Measurements from ENCODE around the gene LBHD2.
A peak's percentile ranks its signal among the peaks of the same experiment; 100 is the strongest.
"Not testable (repeated sequence)": the region's sequence is repeated elsewhere in the genome, so short reads cannot be mapped to it uniquely, and the experiment has no call there.

Gene LBHD2

GRCh38 chr14:103084021-103084919 is at the start of gene LBHD2:
LBHD2 (plus strand) TSS chr14:103084210; CDS start chr14:103086013, 1,803 bp downstream.
- H3K27me3 ChIP-seq (ENCODE audit: insufficient read depth, poor library complexity, severe bottlenecking) = peaks cover 11% of the 10 kb centered on the region
- H3K9me3 ChIP-seq (ENCODE audit: severe bottlenecking) = no peaks in the 10 kb centered on the region
- no peak for TF ChIP-seq CTCF (IDR thresholded peaks at IDR 0.05; ENCODE audit: poor library complexity, severe bottlenecking)
- ATAC-seq (ENCODE audit: low read depth) (no peak), DNase-seq (ENCODE audit: low spot score) (no peak)
- H3K4me3 ChIP-seq (ENCODE audit: severe bottlenecking) = no peak within 1 kb of the TSS
- no peaks in the 10 kb centered on the region for H3K36me3 ChIP-seq (ENCODE audit: low read depth)
- H3K4me1 ChIP-seq (ENCODE audit: insufficient read depth, poor library complexity, severe bottlenecking) = no peaks in the 10 kb centered on the region
- no peak within 1 kb of the TSS for H3K27ac ChIP-seq (ENCODE audit: poor library complexity, severe bottlenecking)

GRCh38 chr14:103041464-103041863 is 42.5 kb upstream of the LBHD2 start:
- no peak for ATAC-seq (ENCODE audit: low read depth)
- no peak overlapping the region for H3K27ac ChIP-seq (ENCODE audit: poor library complexity, severe bottlenecking)
- no peaks in the 10 kb centered on the region for H3K4me1 ChIP-seq (ENCODE audit: insufficient read depth, poor library complexity, severe bottlenecking)
- DNase-seq (ENCODE audit: low spot score) = peak; percentile 67
- no peaks in the 10 kb centered on the region for H3K27me3 ChIP-seq (ENCODE audit: insufficient read depth, poor library complexity, severe bottlenecking)
- H3K36me3 ChIP-seq (ENCODE audit: low read depth) = peaks cover 34% of the 10 kb centered on the region
- H3K4me3 ChIP-seq (ENCODE audit: severe bottlenecking) = no peak overlapping the region
- TF ChIP-seq CTCF (IDR thresholded peaks at IDR 0.05; ENCODE audit: poor library complexity, severe bottlenecking) = no peak
- H3K9me3 ChIP-seq (ENCODE audit: severe bottlenecking) = no peaks in the 10 kb centered on the region

- ATAC-seq (ENCODE audit: low read depth) = no peak
- Histone ChIP-seq H3K27me3 (ENCODE audit: insufficient read depth, poor library complexity, severe bottlenecking) (no peaks in the 10 kb centered on the region), H3K4me1 (ENCODE audit: insufficient read depth, poor library complexity, severe bottlenecking) (no peaks in the 10 kb centered on the region), H3K9me3 (ENCODE audit: severe bottlenecking) (no peaks in the 10 kb centered on the region), H3K36me3 (ENCODE audit: low read depth) (peaks cover 44% of the 10 kb centered on the region), H3K4me3 (ENCODE audit: severe bottlenecking) (no peak overlapping the region), H3K27ac (ENCODE audit: poor library complexity, severe bottlenecking) (no peak overlapping the region)
- TF ChIP-seq CTCF (IDR thresholded peaks at IDR 0.05; ENCODE audit: poor library complexity, severe bottlenecking) = no peak
- DNase-seq (ENCODE audit: low spot score) = peak; percentile 15
Measured at GRCh38 chr14:103043257-103044015, 40.6 kb upstream of the LBHD2 start.

- ATAC-seq (ENCODE audit: low read depth) (no peak), DNase-seq (ENCODE audit: low spot score) (peak; percentile 38)
- no peaks in the 10 kb centered on the region for H3K4me1 ChIP-seq (ENCODE audit: insufficient read depth, poor library complexity, severe bottlenecking)
- no peak for TF ChIP-seq CTCF (IDR thresholded peaks at IDR 0.05; ENCODE audit: poor library complexity, severe bottlenecking)
- no peaks in the 10 kb centered on the region for H3K27me3 ChIP-seq (ENCODE audit: insufficient read depth, poor library complexity, severe bottlenecking)
- H3K4me3 ChIP-seq (ENCODE audit: severe bottlenecking) = no peak overlapping the region
- no peak overlapping the region for H3K27ac ChIP-seq (ENCODE audit: poor library complexity, severe bottlenecking)
- no peaks in the 10 kb centered on the region for H3K9me3 ChIP-seq (ENCODE audit: severe bottlenecking)
- peaks cover 44% of the 10 kb centered on the region for H3K36me3 ChIP-seq (ENCODE audit: low read depth)
Measured at GRCh38 chr14:103045371-103045869, 38.6 kb upstream of the LBHD2 start.

GRCh38 chr14:103047453-103047852 is 36.6 kb upstream of the LBHD2 start:
- not testable (repeated sequence) for ATAC-seq (ENCODE audit: low read depth); H3K4me3 ChIP-seq (ENCODE audit: severe bottlenecking); H3K9me3 ChIP-seq (ENCODE audit: severe bottlenecking); H3K27ac ChIP-seq (ENCODE audit: poor library complexity, severe bottlenecking); H3K27me3 ChIP-seq (ENCODE audit: insufficient read depth, poor library complexity, severe bottlenecking); H3K4me1 ChIP-seq (ENCODE audit: insufficient read depth, poor library complexity, severe bottlenecking)
- DNase-seq (ENCODE audit: low spot score) = peak; percentile 18
- H3K36me3 ChIP-seq (ENCODE audit: low read depth) = peaks cover 29% of the 10 kb centered on the region

Measured in RWPE2 (cell line).